Stimulated activated CD4-positive, alpha-beta T cell treated with anti-CD3 and anti-CD28 coated beads, Interleukin-4, amount 100 ng/mL, for 48 hours (primary cell): ENCODE results near the gene CABLES1.

ENCODE experiments used
- DNase-seq, 2 donors: peaks; one replicate each; pipeline ENCODE4 v3.0.0-alpha.2; 2020; ENCODE audit warnings: low read depth in 2 of 2

Gene CABLES1

DNA sequence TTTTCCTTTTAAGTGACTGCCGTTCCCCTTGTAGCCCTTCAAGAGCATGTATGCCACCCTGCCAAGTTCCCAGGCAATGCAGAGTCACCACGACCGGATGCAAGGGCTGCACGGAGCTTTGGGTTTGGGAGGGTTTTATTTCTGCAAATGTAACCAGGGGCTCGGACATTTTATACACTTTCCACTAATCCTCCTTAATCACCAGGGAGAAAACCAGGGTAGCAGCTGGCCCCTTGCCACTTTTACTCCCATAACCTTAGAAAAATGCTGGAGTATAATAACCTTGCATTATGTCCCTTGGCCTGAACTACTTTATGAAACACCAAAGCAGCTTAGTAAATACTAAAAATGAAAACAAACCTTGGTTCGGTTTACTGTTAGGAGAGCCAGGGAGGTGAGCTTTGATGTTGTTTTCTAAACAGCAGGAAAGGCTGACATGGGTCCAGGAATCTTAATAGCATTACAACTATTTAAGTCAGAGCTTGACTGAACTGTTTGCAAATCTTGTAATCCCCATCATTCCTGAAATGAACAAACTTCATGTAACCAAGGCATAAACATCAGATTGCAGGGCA is 165.0 kb downstream of the CABLES1 start:
- DNase-seq = no peak

DNA sequence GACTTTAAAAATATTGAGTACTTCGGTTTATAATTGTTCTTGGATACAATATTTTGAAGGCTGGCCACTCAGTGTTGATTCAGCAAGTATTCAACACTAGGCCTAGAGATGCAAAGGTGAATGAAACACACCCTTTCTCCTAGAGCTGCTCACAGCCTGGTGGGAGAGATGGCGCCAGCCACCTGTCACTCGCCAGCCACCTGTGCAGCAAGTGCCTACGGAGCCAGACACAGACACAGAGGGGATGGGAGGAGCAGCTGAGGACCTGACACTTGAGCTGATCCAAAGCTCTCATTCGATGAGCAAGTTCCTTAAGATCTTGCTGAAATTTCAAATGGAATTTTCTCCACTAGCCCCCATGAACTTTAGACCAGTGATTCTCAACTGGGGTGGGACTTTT is 166.7 kb downstream of the CABLES1 start:
- no peak for DNase-seq

DNA sequence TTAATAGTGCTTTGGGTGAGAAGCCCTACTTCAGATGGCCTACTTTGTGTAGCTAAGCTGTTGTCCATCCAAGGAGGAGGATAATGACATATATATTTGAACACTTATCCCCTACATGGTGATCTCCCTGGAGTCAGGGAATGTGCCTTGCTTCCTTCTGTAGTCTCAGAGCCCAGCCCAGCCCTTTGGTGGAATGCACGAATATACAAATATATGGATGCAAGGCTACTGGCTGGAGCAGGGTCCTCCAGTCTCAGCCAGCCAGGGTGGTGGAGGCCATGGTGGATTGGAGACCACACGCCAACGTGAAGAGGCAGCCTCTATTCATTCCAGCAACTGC is 167.2 kb downstream of the CABLES1 start:
- DNase-seq = no peak

DNA sequence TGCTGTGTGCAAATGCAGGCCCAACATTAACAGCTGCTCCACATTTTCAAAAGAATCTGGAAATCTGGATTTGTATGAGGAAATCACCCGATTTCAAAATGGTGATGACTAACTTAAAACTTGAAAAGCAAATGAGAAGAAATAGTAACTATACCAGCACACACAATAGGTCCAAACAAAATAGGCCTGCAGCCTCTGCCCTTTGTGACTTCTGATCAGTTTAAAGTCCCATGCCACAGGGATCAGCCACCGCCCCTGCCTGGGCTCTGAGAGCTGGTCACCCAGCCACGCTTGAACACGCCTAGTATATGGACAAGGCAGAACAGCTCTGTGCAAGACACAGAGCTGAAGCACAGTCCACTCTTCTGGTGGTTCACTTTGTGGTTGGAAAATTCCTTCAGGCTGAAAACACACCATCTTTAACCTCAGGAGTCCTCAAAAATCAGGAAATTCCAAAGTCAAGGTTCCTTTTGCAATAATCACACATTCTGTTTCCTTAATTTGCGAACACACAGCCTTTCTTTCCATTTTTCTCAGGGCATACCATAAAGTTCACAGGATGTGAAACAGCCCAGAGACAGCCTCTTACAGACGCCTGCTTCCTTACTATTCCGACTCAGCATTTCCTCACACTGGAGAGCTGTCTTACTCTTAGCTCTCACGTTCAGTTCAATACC is 167.7 kb downstream of the CABLES1 start:
- no peak for DNase-seq

DNA sequence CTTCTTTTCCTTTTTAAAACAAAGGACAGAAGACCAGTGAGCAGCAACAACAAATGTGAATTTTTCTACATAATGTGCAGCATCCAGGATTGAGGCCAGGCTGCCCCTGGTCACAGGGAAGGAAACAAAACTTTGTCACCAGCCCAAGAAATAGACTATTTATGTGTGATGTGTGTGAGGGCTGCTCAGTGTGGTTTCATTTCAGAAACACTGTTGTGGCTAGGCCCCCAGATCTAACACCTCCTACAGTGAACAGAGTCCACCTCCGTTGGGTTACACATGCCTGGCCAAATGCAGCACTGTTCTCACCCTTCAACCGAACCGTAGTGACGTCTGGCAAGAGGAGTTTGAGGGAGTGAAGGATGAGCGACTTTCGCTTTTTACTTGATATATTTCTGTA is 171.5 kb downstream of the CABLES1 start:
- no peak for DNase-seq

DNA sequence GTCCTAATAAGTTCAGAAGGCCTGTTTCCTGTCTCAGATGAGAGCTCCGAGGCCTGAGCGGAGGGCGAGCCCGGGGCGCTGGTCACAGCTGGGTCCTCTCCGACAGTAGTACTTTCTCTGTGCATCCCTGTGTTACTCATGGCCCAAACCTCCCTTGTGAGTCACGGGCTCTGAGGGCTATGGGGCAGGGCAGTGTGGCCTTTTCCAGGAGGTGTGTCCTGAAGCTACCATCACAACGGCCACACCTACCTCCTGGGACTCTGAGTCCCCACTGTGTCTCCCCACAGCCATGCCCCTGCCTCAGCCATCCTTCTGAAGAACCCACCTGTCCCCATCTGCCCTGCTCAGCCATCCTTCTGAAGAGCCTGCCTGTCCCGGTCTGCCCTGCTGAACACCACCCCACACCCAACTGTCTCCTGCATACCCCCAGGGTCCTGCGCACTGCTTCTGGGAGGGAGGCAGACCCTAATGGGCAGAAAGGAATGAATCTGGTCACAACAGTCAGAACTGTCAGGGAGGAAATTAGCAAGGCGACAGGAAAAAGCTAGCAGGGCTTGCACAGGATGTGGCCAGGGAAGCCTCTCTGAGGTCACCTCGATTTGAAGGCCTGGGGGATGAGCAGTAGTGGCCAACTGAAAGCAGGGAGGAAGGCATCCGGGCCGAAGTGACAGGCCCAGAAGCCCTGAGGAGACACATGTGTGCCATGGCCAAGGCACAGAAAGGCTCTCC is 172.4 kb downstream of the CABLES1 start:
- no peak for DNase-seq
